ENCODE measurements around the gene MAMSTR.

- TF ChIP-seq CTCF (conservative IDR thresholded peaks at IDR 0.05; ENCODE audit: low read length) (no peak), EZH2phosphoT487 (IDR thresholded peaks at IDR 0.05; ENCODE audit: borderline replicate concordance) (no peak)
These were observed 19.3 kb upstream of the MAMSTR start for GRCh38 chr19:48738557-48739403.
